Natural killer cell (primary cell): ENCODE data around the gene PASK. TPM values are rescaled to one million over a fixed set of nuclear protein-coding genes. Genes with fewer than 3 reads are reported as not detected.

Experiments
- ATAC-seq, 3 donors: fragments of 150-1000 bp in 2 of 3; fragments of 200-7000 bp in 1 of 3; cut with Tn5 transposase; 1 replicate in 1 of 3; 2 replicates in 2 of 3; pipeline ENCODE4 v1.10.0; 2021; ENCODE audit warnings: mild to moderate bottlenecking in 2 of 3, moderate library complexity in 2 of 3
- DNase-seq, 2 donors: peaks; one replicate each; pipeline versions ENCODE4 v3.0.0 to v3.0.0-alpha.2; 2013 to 2021; ENCODE audit warnings: mixed read lengths in 1 of 2
- H3K27ac ChIP-seq: one replicate; pipeline ENCODE4 v1.5.1; 2013; ENCODE audit warnings: mild to moderate bottlenecking, low read length
- H3K27me3 ChIP-seq: one replicate; pipeline ENCODE4 v1.6.1; 2013; ENCODE audit warnings: low read length; ENCODE audit not compliant: control insufficient read depth, insufficient read depth
- H3K36me3 ChIP-seq: one replicate; pipeline ENCODE4 v1.6.1; 2013; ENCODE audit warnings: low read length; ENCODE audit not compliant: control insufficient read depth, insufficient read depth
- H3K4me1 ChIP-seq: one replicate; pipeline ENCODE4 v1.6.1; 2013; ENCODE audit warnings: low read length; ENCODE audit not compliant: control insufficient read depth, insufficient read depth
- H3K4me3 ChIP-seq: one replicate; pipeline ENCODE4 v1.5.1; 2013; ENCODE audit warnings: low read length
- H3K9me3 ChIP-seq: one replicate; pipeline ENCODE4 v1.6.1; 2013; ENCODE audit warnings: low read length; ENCODE audit not compliant: control insufficient read depth, insufficient read depth
- H3K27ac Mint-ChIP-seq, 2 donors: one replicate each; pipeline ENCODE4 v1.8.0; 2022; ENCODE audit warnings: mild to moderate bottlenecking in 2 of 2, mixed read lengths in 2 of 2, moderate library complexity in 1 of 2
- H3K27me3 Mint-ChIP-seq, 2 donors: one replicate each; pipeline ENCODE4 v1.8.0; 2022; ENCODE audit warnings: low read depth in 2 of 2, mixed read lengths in 2 of 2
- H3K36me3 Mint-ChIP-seq: one replicate; pipeline ENCODE4 v1.8.0; 2022; ENCODE audit warnings: mixed read lengths
- H3K4me1 Mint-ChIP-seq, 2 donors: one replicate each; pipeline ENCODE4 v1.8.0; 2022; ENCODE audit warnings: mixed read lengths in 2 of 2
- H3K4me3 Mint-ChIP-seq: one replicate; pipeline ENCODE4 v1.8.0; 2022; ENCODE audit warnings: mild to moderate bottlenecking, moderate library complexity, mixed read lengths
- H3K9me3 Mint-ChIP-seq, 2 donors: one replicate each; pipeline ENCODE4 v1.8.0; 2022; ENCODE audit warnings: mixed read lengths in 2 of 2
- CTCF ChIP-seq: fragments of 200-600 bp; IDR thresholded peaks from one replicate; pipeline ENCODE4 v1.8.0; 2022; ENCODE audit warnings: antibody characterized with exemption
- WGBS: methylation state at CpG from one replicate; pipeline ENCODE4 v1.1.7; 2013; ENCODE audit warnings: missing lambda C conversion rate; ENCODE audit not compliant: insufficient coverage; 5-methylcytosine and 5-hydroxymethylcytosine counted together
- intact Hi-C: fragments of 100-400 bp; cut with micrococcal nuclease; formaldehyde crosslinking; loops from one replicate; pipeline ENCODE4 v1.14.2; 2022
- total RNA-seq, 4 donors: library from RNA; stranded (reverse); fragments of 120-200 nt in 1 of 4; gene quantifications; one replicate each; pipeline versions ENCODE4 v1.2.3 to v1.2.4, GENCODE V29; 2013 to 2022

PASK gene
- total RNA-seq, 3 donors from 2014 or later (not counting 1 experiment from before 2014, with no cell fraction given): 27.9 to 45.2 (median 36.2) TPM

- H3K4me1 Mint-ChIP-seq: peaks cover 34 to 39% of the 10 kb centered on the region in 2 donors
- no peaks in the 10 kb centered on the region for H3K9me3 Mint-ChIP-seq
- no peaks in the 10 kb centered on the region for H3K36me3 Mint-ChIP-seq
- Histone ChIP-seq H3K9me3 (no peaks in the 10 kb centered on the region), H3K4me3 (no peak overlapping the region), H3K36me3 (peaks cover under 1% of the 10 kb centered on the region), H3K27ac (no peak overlapping the region), H3K27me3 (no peaks in the 10 kb centered on the region), H3K4me1 (peaks cover 14% of the 10 kb centered on the region)
- DNase-seq: no peak
- no peak for ATAC-seq
- 86% methylated on average over 4 of the region's 4 CpGs for WGBS
- H3K27ac Mint-ChIP-seq: peak overlapping the region; percentile 75 to 89
- H3K4me3 Mint-ChIP-seq: peak overlapping the region; percentile 95
- no peaks in the 10 kb centered on the region for H3K27me3 Mint-ChIP-seq
- no peak for TF ChIP-seq CTCF
- intact Hi-C loops: loop anchor here (5.0 kb wide), 1 partner anchor 209 kb away; the partner anchor contains the start of gene FARP2
Measured at GRCh38 chr2:241148239-241148638, 1.0 kb downstream of the PASK start.

GRCh38 chr2:241147336-241147735, 1.9 kb downstream of the PASK start:
- peaks cover 34 to 36% of the 10 kb centered on the region in 2 donors for H3K4me1 Mint-ChIP-seq
- TF ChIP-seq CTCF: no peak
- H3K4me3 Mint-ChIP-seq: peak overlapping the region; percentile 54
- H3K4me1 ChIP-seq: peaks cover 14% of the 10 kb centered on the region
- H3K27ac Mint-ChIP-seq: no peak overlapping the region
- ATAC-seq (no peak), DNase-seq (no peak)
- no peaks in the 10 kb centered on the region for H3K9me3 ChIP-seq
- intact Hi-C loops: loop anchor here (5.0 kb wide), 1 partner anchor 210 kb away; the partner anchor contains the start of gene FARP2
- no peaks in the 10 kb centered on the region for H3K27me3 Mint-ChIP-seq
- H3K9me3 Mint-ChIP-seq: no peaks in the 10 kb centered on the region
- H3K36me3 ChIP-seq: peaks cover 4% of the 10 kb centered on the region
- no peaks in the 10 kb centered on the region for H3K27me3 ChIP-seq
- H3K27ac ChIP-seq: no peak overlapping the region
- no peaks in the 10 kb centered on the region for H3K36me3 Mint-ChIP-seq
- no peak overlapping the region for H3K4me3 ChIP-seq
- WGBS: 87% methylated on average over 3 of the region's 3 CpGs

- H3K27me3 Mint-ChIP-seq: no peaks in the 10 kb centered on the region
- intact Hi-C loops: loop anchor here (5.0 kb wide), 1 partner anchor 211 kb away; the partner anchor contains the start of gene FARP2
- Histone ChIP-seq H3K36me3 (peaks cover 4% of the 10 kb centered on the region), H3K27ac (no peak overlapping the region), H3K4me3 (no peak overlapping the region), H3K27me3 (no peaks in the 10 kb centered on the region), H3K9me3 (no peaks in the 10 kb centered on the region), H3K4me1 (peaks cover 13% of the 10 kb centered on the region)
- H3K9me3 Mint-ChIP-seq: no peaks in the 10 kb centered on the region
- no peak overlapping the region for H3K27ac Mint-ChIP-seq
- no peak for DNase-seq
- H3K36me3 Mint-ChIP-seq: no peaks in the 10 kb centered on the region
- no peak for TF ChIP-seq CTCF
- H3K4me3 Mint-ChIP-seq: peak overlapping the region; percentile 72
- peaks cover 23 to 25% of the 10 kb centered on the region in 2 donors for H3K4me1 Mint-ChIP-seq
- ATAC-seq: no peak
- no CpG with 5 or more reads among the region's 4 CpGs for WGBS
Measured at GRCh38 chr2:241146286-241146685, 3.0 kb downstream of the PASK start.

GRCh38 chr2:241142593-241142992, 6.7 kb downstream of the PASK start:
- Mint-ChIP-seq H3K4me3 (no peak overlapping the region), H3K4me1 (no peaks in the 10 kb centered on the region), H3K27me3 (no peaks in the 10 kb centered on the region), H3K27ac (no peak overlapping the region), H3K9me3 (no peaks in the 10 kb centered on the region), H3K36me3 (no peaks in the 10 kb centered on the region)
- Histone ChIP-seq H3K27ac (no peak overlapping the region), H3K4me1 (no peaks in the 10 kb centered on the region), H3K36me3 (peaks cover 7% of the 10 kb centered on the region), H3K9me3 (no peaks in the 10 kb centered on the region), H3K4me3 (no peak overlapping the region), H3K27me3 (no peaks in the 10 kb centered on the region)
- ATAC-seq (no peak), DNase-seq (no peak)
- 87% methylated on average over 9 of the region's 9 CpGs for WGBS
- TF ChIP-seq CTCF: no peak
- intact Hi-C loops: no loop called here
